Subcutaneous adipose tissue (tissue), 4 donors: ENCODE measurements around the gene CKAP2L. TPM values are rescaled to one million over a fixed set of nuclear protein-coding genes. Genes with fewer than 3 reads are reported as not detected.

Experiments used
- total RNA-seq, 4 donors: library from RNA; depleted of rRNA; stranded (reverse); fragments of >200 nt; gene quantifications; one replicate each; pipeline ENCODE4 v1.1.0, GENCODE V29; 2016
- TF ChIP-seq, protein P1 (sequence below): fragments of 450-650 bp; IDR thresholded peaks from one replicate; pipeline ENCODE4 v1.5.1; 2016; ENCODE audit warnings: low read depth, mild to moderate bottlenecking, control low read depth, antibody characterized with exemption, moderate library complexity

CKAP2L gene
- total RNA-seq, 4 donors from 2014 or later, result 0.19 to 3.1 (median 1.5) TPM; not detected in 1

DNA sequence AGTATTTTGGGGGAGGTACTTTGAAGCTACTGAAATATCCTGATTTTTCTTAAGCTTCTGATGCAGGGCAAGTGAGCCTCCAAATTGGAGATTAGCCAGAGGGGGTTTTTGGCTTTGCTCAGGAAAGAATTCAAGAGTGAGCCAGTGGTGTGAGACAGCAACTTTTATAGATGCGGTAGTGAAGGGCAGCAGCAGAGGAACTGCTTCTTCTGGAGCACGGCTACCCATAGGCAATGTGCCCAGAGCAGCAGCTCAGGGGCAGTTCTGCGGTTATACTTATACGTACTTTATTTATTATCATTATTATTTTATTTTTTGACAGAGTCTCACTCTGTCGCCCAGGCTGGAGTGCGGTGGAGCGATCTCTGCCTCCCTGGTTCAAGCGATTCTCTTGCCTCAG lies 63.4 kb downstream of the CKAP2L start:
- TF ChIP-seq, protein P1, sequence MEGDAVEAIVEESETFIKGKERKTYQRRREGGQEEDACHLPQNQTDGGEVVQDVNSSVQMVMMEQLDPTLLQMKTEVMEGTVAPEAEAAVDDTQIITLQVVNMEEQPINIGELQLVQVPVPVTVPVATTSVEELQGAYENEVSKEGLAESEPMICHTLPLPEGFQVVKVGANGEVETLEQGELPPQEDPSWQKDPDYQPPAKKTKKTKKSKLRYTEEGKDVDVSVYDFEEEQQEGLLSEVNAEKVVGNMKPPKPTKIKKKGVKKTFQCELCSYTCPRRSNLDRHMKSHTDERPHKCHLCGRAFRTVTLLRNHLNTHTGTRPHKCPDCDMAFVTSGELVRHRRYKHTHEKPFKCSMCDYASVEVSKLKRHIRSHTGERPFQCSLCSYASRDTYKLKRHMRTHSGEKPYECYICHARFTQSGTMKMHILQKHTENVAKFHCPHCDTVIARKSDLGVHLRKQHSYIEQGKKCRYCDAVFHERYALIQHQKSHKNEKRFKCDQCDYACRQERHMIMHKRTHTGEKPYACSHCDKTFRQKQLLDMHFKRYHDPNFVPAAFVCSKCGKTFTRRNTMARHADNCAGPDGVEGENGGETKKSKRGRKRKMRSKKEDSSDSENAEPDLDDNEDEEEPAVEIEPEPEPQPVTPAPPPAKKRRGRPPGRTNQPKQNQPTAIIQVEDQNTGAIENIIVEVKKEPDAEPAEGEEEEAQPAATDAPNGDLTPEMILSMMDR, result no peak

DNA sequence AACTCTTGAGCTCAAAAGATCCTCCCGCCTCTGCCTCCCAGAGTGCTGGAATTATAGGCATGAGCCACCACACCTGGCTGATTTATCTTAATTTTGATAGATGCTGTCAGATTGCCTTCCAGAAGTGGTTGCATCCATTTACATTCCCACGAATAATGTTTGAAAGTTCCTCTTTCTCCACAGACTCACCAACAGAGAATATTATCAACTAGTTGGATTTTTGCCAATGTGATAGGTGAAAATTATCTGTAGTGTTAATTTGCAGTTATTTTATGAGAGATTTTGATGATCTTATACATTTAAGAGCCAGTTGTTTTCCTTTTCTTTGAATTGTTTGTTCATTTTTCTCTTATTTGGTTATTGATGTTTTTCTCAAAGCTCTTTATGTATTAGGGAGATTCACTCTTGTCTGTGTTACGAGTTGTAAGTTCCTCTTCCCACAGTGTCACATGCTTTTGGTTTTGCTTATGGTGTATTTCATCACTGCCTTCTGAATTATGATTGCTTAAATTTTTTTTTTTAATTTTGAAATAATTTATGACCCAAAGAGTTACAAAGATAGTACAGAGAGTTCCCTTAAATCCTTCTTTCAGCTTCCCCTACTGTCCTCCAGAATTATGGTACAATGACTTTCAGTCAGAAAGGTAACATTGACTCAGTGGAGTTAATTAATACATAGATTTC lies 64.3 kb downstream of the CKAP2L start:
- TF ChIP-seq, protein P1, result no peak

DNA sequence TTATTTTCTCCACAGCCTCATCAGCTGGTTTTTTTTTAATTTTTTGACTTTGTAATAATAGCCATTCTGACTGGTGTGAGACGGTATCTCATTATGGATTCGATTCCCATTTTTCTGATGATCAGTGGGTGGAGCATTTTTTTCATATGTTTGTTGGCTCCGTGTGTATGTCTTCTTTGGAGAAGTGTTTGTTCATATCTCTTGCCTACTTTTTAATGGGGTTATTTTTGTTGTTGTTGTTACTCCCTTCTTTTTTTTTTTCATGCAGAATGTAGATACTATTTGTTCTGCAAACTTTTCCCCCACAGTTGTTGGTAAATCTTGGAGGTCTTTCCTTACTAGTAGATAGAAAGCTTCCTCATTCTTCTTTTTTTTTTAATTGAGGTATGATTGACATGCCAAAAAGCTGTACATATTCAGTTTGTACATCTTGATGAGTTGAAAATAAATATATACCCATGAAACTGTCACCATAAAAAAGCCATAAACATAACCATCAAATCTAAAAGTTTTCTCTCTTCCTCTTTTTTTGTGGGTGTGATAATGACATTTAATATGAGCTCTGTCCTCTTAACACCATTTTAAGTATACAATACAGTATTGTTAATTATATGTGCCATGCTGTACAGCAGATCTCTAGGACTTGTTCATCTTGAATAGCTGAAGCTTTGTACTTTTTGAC lies 65.4 kb downstream of the CKAP2L start:
- TF ChIP-seq, protein P1, result no peak

DNA sequence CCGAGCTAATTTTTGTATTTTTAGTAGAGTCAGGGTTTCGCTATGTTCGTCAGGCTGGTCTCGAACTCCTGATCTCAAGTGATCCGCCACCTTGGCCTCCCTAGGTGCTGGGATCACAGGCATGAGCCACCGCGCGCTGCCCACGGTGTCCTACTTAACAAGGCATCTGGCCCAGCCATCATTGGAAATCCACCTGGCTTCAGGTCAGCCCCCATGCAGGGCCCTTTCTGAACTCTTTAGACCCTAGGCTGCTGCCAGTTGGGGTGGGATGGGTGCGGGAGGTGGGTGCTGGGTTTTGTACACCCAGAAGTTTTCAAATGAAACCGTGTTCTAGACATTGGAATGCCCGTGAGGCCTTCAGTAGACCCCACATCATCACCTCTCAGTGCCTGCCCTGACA lies 70.2 kb downstream of the CKAP2L start:
- TF ChIP-seq, protein P1, result no peak

DNA sequence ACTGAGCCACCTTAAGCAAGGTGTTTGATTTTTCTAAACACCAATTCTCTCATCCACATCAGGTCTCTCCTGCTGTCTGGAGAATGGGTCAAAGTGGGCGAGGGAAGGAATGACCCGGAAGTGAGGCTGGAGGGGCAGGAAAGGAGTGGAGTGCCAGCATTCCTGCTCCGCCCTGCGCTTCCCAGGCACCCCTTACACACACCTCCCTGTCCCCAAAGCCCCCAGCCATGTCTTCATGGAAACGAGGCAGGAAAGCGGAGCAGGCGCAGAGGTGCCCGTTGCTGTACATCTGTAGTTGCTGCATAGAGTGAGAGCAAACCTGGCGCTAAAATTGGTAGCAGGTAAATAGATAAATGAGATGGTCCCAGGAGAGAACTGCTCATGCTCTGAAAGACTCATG lies 70.8 kb downstream of the CKAP2L start:
- TF ChIP-seq, protein P1, result no peak

DNA sequence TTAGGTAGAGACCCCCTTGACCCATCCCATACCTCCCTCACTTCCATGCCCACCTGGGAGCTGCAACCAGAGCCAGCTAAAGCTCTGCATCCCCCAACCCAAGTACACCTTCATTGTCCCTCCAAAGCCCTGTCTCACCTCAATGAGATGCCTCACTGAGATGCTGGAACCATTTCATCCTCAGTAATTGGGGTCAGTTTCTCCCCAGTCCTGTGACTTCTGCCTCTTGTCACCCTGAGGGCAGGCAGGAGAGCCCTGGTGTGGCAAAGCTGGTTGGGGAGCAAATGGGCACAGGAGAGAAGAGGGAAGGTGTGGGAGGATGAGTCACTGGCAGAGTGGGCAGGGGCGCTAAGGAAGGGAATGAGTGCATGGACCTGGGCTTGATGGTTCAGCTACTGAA lies 71.5 kb downstream of the CKAP2L start:
- TF ChIP-seq, protein P1, result no peak

DNA sequence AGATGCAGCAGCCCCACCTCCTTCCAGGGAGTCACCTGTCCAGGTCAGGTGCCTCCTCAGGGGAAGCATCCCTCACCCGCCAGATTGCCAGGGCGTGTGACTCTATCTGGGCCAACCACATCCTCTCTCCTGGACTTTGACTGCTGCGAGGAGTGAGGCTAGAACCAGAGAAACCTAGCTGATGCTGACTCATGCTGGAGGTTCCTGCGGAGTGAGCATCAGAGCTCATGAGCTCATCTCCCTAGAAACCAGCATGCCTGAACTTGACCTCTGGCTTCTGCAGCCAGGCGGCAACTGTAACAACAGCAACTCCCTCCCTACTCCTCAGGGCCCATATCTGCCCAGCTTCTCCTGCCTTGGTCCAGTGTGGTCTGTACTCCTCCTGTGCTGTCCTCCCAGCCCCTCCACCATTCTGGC lies 71.9 kb downstream of the CKAP2L start:
- TF ChIP-seq, protein P1, result no peak
